ACC112 (cell line): ENCODE measurements around the gene CRCP.
A peak's percentile ranks its signal among the peaks of the same experiment; 100 is the strongest.
"Not testable (repeated sequence)": the region's sequence is repeated elsewhere in the genome, so short reads cannot be mapped to it uniquely, and the experiment has no call there.

Experiments
- H2AFZ ChIP-seq: fragments of 200-600 bp; sonication (generic); one replicate; pipeline ENCODE4 v1.6.0; 2017; ENCODE audit warnings: antibody characterized with exemption, low read length; ENCODE audit not compliant: unreplicated experiment
- H3K27ac ChIP-seq: fragments of 200-600 bp; sonication (generic); 2 replicates; pipeline ENCODE4 v1.5.1; 2014; ENCODE audit warnings: low read depth, mild to moderate bottlenecking, antibody characterized with exemption, low read length, moderate library complexity
- H3K27me3 ChIP-seq: fragments of 200-600 bp; sonication (generic); 2 replicates; pipeline ENCODE4 v1.6.1; 2014; ENCODE audit warnings: mild to moderate bottlenecking, antibody characterized with exemption, low read length, moderate library complexity, mixed read lengths; ENCODE audit not compliant: insufficient read depth
- H3K36me3 ChIP-seq: fragments of 200-600 bp; sonication (generic); 2 replicates; pipeline ENCODE4 v1.6.1; 2016; ENCODE audit warnings: mild to moderate bottlenecking, antibody characterized with exemption, low read length, moderate library complexity, mixed read lengths; ENCODE audit not compliant: insufficient read depth
- H3K4me1 ChIP-seq: fragments of 200-600 bp; sonication (generic); one replicate; pipeline ENCODE4 v1.6.1; 2016; ENCODE audit warnings: low read length, mixed read lengths; ENCODE audit not compliant: insufficient read depth, unreplicated experiment, control insufficient read depth
- H3K4me3 ChIP-seq: fragments of 200-600 bp; sonication (generic); 2 replicates; pipeline ENCODE4 v1.5.1; 2014; ENCODE audit warnings: mild to moderate bottlenecking, low read depth, low read length
- H3K79me2 ChIP-seq: fragments of 200-600 bp; sonication (generic); one replicate; pipeline ENCODE4 v1.6.0; 2016; ENCODE audit warnings: low read length; ENCODE audit not compliant: control insufficient read depth, unreplicated experiment, insufficient read depth

The CRCP gene

DNA sequence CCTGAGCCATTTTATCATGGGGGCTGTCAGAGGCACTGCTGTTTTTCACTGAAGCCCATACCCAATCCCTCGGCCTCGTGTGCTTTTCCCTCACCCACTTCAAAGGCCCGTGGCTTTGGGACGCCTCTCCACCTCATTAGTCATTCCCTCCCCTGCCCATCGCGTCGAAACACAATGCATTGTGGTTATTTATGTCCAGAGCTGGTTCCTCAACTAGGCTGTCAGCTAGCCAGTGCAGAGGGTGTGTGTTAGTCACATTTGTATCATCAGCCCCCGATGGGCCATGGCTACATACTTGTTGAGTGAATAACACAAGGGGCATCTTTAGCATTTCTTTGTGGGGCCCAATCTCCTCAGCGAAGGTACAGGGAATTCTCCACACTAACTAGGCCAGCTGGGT lies 3.8 kb upstream of the CRCP start:
- 0 out of 2 replicates have a peak, but pooled peaks cover 4% of the 10 kb centered on the region for H3K36me3 ChIP-seq
- H3K27ac ChIP-seq, result peak overlapping the region; percentile 72
- no peaks in the 10 kb centered on the region for H3K27me3 ChIP-seq
- peaks cover 12% of the 10 kb centered on the region for H3K79me2 ChIP-seq
- H3K4me3 ChIP-seq, result no peak overlapping the region
- H3K4me1 ChIP-seq, result peaks cover 31% of the 10 kb centered on the region
- H2AFZ ChIP-seq, result peak overlapping the region; percentile 21

DNA sequence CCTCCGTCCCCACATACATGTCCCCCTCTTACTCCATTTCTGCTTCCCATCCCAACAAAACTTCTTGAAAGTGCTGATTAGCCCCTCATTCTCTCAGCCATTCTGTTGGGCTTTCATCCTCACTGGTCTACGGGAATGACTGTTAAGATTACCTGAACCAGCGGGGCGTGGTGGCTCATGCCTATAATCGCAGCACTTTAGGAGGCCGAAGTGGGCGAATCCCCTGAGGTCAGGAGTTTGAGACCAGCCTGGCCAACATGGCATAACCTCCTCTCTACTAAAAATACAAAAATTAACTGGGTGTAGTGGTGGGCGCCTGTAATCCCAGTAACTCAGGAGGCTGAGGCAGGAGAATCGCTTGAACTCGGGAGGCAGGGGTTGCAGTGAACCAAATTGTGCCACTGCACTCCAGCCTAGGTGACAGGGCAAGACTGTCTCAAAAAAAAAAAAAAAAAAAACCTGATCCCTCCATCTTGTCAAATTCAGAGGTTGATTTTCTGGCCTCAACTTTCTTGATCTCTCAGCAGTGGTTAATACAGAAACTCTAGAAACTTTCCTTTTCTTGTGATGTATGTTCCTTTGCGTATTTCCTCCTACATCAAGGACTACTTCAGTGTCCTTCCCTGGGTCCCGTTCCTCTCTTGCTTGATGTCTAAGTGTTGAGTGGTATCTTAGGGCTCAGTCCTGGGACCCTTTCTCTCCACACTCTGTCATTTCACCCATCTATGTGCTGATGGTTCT lies 2.2 kb downstream of the CRCP start:
- Histone ChIP-seq H3K79me2 (peaks cover 65% of the 10 kb centered on the region), H3K4me1 (peaks cover 12% of the 10 kb centered on the region)
- H3K27ac ChIP-seq, H2AFZ ChIP-seq, H3K36me3 ChIP-seq, H3K4me3 ChIP-seq, H3K27me3 ChIP-seq: not testable (repeated sequence)

DNA sequence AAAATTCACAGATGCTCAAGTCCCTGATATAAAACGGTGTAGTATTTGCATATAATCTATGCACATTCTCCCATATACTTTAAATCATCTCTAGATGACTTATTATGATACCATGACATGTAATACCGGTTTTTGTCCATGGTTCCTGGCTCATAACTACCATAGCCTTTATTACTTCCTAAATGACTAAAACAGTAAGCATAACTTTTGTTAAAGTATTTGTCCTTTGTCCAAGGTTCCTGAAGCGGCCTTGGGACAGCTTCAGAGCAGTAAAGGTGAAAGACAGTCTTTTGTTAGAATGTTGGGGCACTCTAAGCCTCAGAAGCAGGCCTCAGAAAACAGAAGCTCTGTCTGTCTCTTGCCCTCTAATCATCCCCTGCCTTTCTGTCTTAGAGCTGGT lies 4.0 kb downstream of the CRCP start:
- Histone ChIP-seq H3K4me1 (peaks cover 12% of the 10 kb centered on the region), H3K36me3 (no peaks in the 10 kb centered on the region), H3K27me3 (no peaks in the 10 kb centered on the region), H3K27ac (no peak overlapping the region), H3K4me3 (no peak overlapping the region), H2AFZ (no peak overlapping the region), H3K79me2 (peaks cover 77% of the 10 kb centered on the region)

DNA sequence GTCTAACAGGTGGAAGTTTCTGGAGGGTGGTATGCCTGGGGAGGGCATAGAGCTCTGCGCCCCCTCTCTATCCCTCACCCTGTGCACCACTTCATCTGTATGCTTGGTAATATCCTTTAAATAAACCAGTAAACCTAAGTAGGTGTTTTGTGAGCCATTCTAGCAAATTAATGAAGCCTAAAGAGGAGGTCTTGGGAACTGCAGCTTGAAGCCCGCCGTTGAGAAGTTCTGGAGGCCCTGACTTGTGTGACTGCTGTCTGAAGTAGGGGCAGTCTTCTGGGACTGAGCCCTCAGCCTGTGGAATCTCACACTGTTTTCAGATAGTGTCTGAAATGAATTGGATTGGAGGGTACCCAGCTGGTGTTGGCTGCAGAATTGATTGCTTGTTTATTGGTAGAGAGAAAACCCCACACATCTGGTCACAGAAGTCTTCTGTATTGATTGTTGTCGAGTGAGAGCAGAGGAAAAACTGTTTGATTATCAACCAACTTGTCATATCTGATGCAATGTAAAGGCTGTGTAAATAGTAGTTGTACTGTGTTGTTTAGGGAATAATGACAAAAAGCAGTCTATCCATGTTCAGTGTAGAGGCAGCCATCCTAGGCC lies 4.7 kb downstream of the CRCP start:
- H3K36me3 ChIP-seq, result no peaks in the 10 kb centered on the region
- no peak overlapping the region for H3K4me3 ChIP-seq
- H3K27me3 ChIP-seq, result no peaks in the 10 kb centered on the region
- H3K4me1 ChIP-seq, result peaks cover 10% of the 10 kb centered on the region
- peaks cover 77% of the 10 kb centered on the region for H3K79me2 ChIP-seq
- no peak overlapping the region for H3K27ac ChIP-seq
- H2AFZ ChIP-seq, result no peak overlapping the region

DNA sequence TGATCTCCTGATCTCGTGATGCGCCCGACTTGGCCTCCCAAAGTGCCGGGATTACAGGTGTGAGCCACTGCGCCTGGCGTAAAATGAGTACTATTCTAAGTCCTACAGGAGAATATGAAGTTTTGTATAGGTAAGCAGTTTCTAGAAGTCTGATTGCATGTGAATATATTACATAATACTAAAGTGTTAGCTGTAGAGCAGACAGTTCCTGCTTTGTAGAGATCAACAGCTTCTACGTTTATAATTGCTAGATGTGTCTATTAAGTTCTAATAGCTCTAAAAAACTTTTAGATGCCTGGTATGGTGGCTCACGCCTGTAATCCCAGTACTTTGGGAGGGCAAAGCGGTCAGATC lies 8.5 kb downstream of the CRCP start:
- Histone ChIP-seq H3K79me2 (peaks cover 80% of the 10 kb centered on the region), H3K27me3 (no peaks in the 10 kb centered on the region), H3K27ac (no peak overlapping the region), H2AFZ (no peak overlapping the region), H3K36me3 (no peaks in the 10 kb centered on the region), H3K4me3 (no peak overlapping the region), H3K4me1 (peaks cover 14% of the 10 kb centered on the region)

DNA sequence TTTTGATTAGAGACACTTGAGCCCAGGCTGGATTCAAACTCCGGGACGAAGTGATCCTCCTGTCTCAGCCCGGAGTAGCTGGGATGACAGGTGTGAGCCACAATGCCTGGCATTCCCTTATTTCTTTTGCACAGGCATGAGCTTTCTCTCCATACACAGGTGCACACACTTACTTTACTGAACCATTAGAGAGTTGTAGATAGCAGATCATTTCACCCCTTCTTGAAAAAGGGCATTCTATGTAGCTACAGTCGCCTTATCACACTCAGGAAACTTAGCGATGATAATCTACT lies 9.9 kb downstream of the CRCP start:
- not testable (repeated sequence) for H3K4me3 ChIP-seq, H3K27ac ChIP-seq, H2AFZ ChIP-seq, H3K27me3 ChIP-seq, H3K36me3 ChIP-seq
- Histone ChIP-seq H3K4me1 (peaks cover 14% of the 10 kb centered on the region), H3K79me2 (peaks cover 76% of the 10 kb centered on the region)

DNA sequence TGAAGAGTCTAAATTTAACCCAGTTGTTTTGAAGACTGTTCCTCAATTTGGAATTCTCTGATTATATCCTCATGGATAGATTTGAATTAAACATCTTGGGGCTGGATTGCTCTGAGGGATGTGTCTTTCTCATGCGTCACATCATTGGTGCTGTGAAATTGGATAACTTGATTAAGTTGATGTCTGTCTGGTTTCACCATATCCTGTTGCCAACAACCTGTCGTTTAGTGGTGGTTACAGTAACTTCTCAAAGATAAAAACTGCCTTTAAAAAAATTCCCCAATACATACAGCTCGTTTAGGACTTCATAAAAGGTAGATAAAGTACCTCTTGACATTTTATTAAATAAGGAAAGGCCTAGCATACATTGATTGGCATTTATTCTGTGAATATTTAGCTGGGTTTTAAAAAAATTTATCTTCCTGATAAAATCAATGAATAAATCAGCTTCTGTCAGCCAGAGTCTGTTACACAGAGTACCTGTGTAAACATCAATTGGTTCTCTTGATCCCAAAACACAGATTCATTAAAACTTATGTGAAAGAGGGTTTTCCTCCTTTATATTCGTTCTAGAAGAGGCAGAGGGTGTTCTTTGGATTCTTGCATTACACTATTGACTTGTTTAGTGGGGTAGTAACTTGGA lies 10.5 kb downstream of the CRCP start:
- H2AFZ ChIP-seq, result no peak overlapping the region
- H3K79me2 ChIP-seq, result peaks cover 71% of the 10 kb centered on the region
- H3K36me3 ChIP-seq, result no peaks in the 10 kb centered on the region
- no peaks in the 10 kb centered on the region for H3K27me3 ChIP-seq
- peaks cover 14% of the 10 kb centered on the region for H3K4me1 ChIP-seq
- H3K4me3 ChIP-seq, result no peak overlapping the region
- no peak overlapping the region for H3K27ac ChIP-seq

DNA sequence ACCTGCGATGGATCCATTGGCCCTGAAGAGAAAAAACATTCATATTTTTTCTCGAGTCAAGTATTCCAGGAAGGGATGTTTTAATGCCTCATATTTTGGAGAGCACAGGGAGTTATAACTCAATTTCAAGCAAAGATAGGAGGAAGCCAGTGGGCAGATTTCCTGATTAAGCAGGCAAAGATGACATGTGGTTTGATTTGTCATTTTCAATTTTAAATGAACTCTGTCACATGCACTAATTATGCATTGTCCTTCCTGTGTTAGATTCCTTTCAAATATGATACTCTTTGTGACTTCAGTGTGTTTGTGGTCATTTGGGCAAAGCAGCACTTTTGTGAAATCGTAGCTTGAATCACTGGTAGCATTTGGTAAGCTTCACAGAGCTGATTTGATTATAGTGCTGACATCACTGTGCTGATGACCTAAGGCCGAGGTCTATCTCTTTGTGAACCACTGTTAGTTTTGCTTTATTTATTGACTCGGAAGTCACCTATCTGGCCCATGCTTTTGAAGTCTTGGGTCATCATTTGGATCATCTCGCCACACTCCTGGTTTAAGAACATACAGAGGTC lies 11.2 kb downstream of the CRCP start:
- H3K27ac ChIP-seq, H3K4me3 ChIP-seq, H3K36me3 ChIP-seq, H3K27me3 ChIP-seq, H2AFZ ChIP-seq: not testable (repeated sequence)
- H3K79me2 ChIP-seq, result peaks cover 70% of the 10 kb centered on the region
- peaks cover 14% of the 10 kb centered on the region for H3K4me1 ChIP-seq

DNA sequence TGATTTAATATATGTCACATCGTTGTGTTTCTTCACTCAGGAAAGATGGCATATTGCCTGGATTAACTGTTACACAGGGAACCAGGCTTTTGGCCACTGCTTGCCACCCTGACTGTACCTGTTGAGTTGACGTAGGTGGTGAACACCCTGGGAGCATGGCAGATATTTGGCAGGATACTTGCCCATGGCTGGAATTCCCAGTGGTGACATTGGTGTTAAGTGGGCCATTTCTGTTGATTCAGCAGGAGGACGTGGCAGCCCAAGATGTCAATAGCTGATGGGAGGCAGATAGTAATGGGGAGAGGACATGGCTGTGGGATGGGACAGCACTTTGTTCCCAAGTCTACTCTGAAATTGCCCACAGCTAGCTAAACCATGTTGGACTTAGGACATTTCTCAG lies 12.5 kb downstream of the CRCP start:
- not testable (repeated sequence) for H3K36me3 ChIP-seq, H3K27ac ChIP-seq, H2AFZ ChIP-seq, H3K27me3 ChIP-seq, H3K4me3 ChIP-seq
- Histone ChIP-seq H3K79me2 (peaks cover 59% of the 10 kb centered on the region), H3K4me1 (peaks cover 14% of the 10 kb centered on the region)

DNA sequence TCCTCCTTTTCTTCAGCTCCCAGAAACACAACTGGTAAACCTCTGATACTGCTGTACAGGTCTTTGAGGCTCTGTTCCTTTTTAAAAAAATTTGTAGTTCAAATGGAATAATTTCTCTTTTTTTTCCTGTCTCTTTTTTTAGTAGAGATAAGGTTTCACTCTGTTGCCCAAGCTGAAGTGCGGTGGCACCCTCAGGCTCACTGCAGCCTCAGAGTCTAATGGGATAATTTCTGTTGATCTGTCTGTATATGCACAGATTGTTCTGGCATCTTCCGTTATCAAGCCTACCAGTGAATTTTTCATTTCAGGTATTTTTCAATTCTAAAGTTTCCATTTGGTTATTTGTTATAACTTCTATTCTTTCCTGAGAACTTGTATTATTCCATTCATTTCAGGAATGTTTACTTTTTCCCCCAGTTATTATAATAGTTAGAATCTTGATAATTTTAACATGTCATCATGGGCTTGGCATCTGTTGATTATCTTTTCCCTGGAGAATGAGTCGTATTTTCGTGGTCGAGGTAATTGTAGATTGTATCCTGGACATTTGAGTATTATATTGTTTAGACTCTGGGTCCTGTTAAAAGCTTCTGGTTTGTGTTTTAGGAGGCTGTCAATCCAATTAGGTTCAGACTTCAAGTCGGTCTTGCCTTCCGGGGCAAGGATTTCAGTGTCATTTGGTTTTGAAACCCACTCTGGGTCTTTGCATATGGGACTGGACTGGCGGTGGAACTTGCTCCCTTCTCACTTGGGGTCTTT lies 24.5 kb downstream of the CRCP start:
- Histone ChIP-seq H3K4me3 (no peak overlapping the region), H3K79me2 (peaks cover 6% of the 10 kb centered on the region), H2AFZ (no peak overlapping the region), H3K36me3 (peaks cover 18% of the 10 kb centered on the region; the same call in 1 of the 2 replicates), H3K27me3 (no peaks in the 10 kb centered on the region), H3K27ac (peak overlapping the region; percentile 24; the same call in 1 of the 2 replicates), H3K4me1 (peaks cover 22% of the 10 kb centered on the region)
